Smooth muscle cell (in vitro differentiated cells): ENCODE data around the gene NSUN6. TPM values are rescaled to one million over a fixed set of nuclear protein-coding genes. Genes with fewer than 3 reads are reported as not detected.

Source experiments
- DNase-seq: peaks from one replicate; lab custom pipeline; 2025; ENCODE audit not compliant: unreplicated experiment; lab: John Stamatoyannopoulos, UW
- H2AFZ ChIP-seq: fragments of 200-600 bp; sonication (generic); 2 replicates; pipeline ENCODE4 v1.6.0; 2016; ENCODE audit warnings: antibody characterized with exemption, low read depth, mild to moderate bottlenecking
- H3F3A ChIP-seq: fragments of 200-600 bp; sonication (generic); 2 replicates; pipeline ENCODE4 v1.6.0; 2017; ENCODE audit warnings: antibody characterized with exemption, low read depth
- H3K27ac ChIP-seq: fragments of 200-600 bp; sonication (generic); 2 replicates; pipeline ENCODE4 v1.5.1; 2016; ENCODE audit warnings: low read depth, mild to moderate bottlenecking
- H3K27me3 ChIP-seq: fragments of 200-600 bp; sonication (generic); 2 replicates; pipeline ENCODE4 v1.6.1; 2016; ENCODE audit warnings: low read depth, mild to moderate bottlenecking
- H3K36me3 ChIP-seq: fragments of 200-600 bp; sonication (generic); 2 replicates; pipeline ENCODE4 v1.5.1; 2016; ENCODE audit warnings: low read depth
- H3K4me1 ChIP-seq: fragments of 200-600 bp; sonication (generic); 2 replicates; pipeline ENCODE4 v1.5.1; 2016; ENCODE audit warnings: low read depth
- H3K4me2 ChIP-seq: fragments of 200-600 bp; sonication (generic); 2 replicates; pipeline ENCODE4 v1.6.0; 2016; ENCODE audit warnings: mild to moderate bottlenecking
- H3K4me3 ChIP-seq: fragments of 200-600 bp; sonication (generic); 2 replicates; pipeline ENCODE4 v1.5.1; 2016; ENCODE audit warnings: mild to moderate bottlenecking
- H3K79me2 ChIP-seq: fragments of 200-600 bp; sonication (generic); 2 replicates; pipeline ENCODE4 v1.6.0; 2016; ENCODE audit warnings: low read depth, mild to moderate bottlenecking
- H3K9ac ChIP-seq: fragments of 200-600 bp; sonication (generic); 2 replicates; pipeline ENCODE4 v1.6.0; 2016; ENCODE audit warnings: low read depth
- H3K9me3 ChIP-seq: fragments of 200-600 bp; sonication (generic); replicated peaks from 2 replicates; pipeline ENCODE4 v1.5.1; 2016; ENCODE audit warnings: low read depth
- H4K20me1 ChIP-seq: fragments of 200-600 bp; sonication (generic); 2 replicates; pipeline ENCODE4 v1.6.0; 2016; ENCODE audit warnings: low read depth
- CTCF ChIP-seq: fragments of 200-600 bp; sonication (generic); IDR thresholded peaks from 2 replicates; pipeline ENCODE4 v1.5.1; 2017; ENCODE audit warnings: borderline replicate concordance, mild to moderate bottlenecking, antibody characterized with exemption; ENCODE audit not compliant: insufficient read depth, poor library complexity, severe bottlenecking
- WGBS: methylation state at CpG from one replicate; pipeline ENCODE4 v1.1.7; 2016; ENCODE audit warnings: low lambda C conversion rate; 5-methylcytosine and 5-hydroxymethylcytosine counted together
- polyA plus RNA-seq: library from polyadenylated mRNA; unstranded; fragments of >200 nt; fragmentation: Nextera tagmentation; extraction: Ambion mirVana; gene quantifications from 2 replicates; pipeline ENCODE4 v1.2.1, GENCODE V29; 2016
- total RNA-seq: library from RNA; depleted of rRNA; stranded (reverse); fragments of >200 nt; gene quantifications from 2 replicates; pipeline ENCODE4 v1.2.3, GENCODE V29; 2014

Gene NSUN6
- total and polyA plus RNA-seq, 2 experiments from 2014 or later = 6.1 to 7.2 TPM

GRCh38 chr10:18567343-18567856 lies 84.0 kb downstream of the NSUN6 start:
- Histone ChIP-seq H3K9me3 (peaks cover 6% of the 10 kb centered on the region), H3K4me2 (no peak overlapping the region), H3K4me1 (no peaks in the 10 kb centered on the region), H3K27ac (no peak overlapping the region), H2AFZ (no peak overlapping the region), H3K4me3 (no peak overlapping the region), H3K36me3 (no peaks in the 10 kb centered on the region), H3K9ac (no peak overlapping the region), H3F3A (no peaks in the 10 kb centered on the region), H4K20me1 (no peaks in the 10 kb centered on the region), H3K79me2 (no peaks in the 10 kb centered on the region), H3K27me3 (no peaks in the 10 kb centered on the region)
- DNase-seq = no peak
- 97% methylated on average over 3 of the region's 3 CpGs for WGBS
- no peak for TF ChIP-seq CTCF

DNA sequence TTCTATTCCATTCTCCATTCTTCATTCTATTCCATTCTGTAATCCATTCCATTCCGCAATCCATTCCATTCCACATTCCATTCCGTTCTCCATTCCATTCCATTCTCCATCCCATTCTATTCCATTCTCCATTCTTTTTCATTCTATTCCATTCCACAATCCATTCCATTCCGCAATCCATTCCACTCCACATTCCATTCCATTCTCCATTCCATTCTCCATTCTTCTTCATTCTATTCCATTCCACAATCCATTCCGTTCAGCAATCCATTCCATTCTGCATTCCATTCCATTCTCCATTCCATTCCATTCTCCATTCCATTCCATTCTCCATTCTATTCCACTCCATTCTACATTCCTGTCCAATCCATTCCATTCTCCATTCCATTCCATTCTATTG lies 85.2 kb downstream of the NSUN6 start:
- H3K9ac ChIP-seq = no peak overlapping the region
- no peak for TF ChIP-seq CTCF
- H4K20me1 ChIP-seq = no peaks in the 10 kb centered on the region
- H3K4me2 ChIP-seq = no peak overlapping the region
- WGBS = 99% methylated on average over 4 of the region's 4 CpGs
- H3K4me1 ChIP-seq = no peaks in the 10 kb centered on the region
- no peak overlapping the region for H3K27ac ChIP-seq
- no peaks in the 10 kb centered on the region for H3K36me3 ChIP-seq
- H3K4me3 ChIP-seq = no peak overlapping the region
- H3K27me3 ChIP-seq = no peaks in the 10 kb centered on the region
- no peaks in the 10 kb centered on the region for H3K79me2 ChIP-seq
- H3K9me3 ChIP-seq = peaks cover 6% of the 10 kb centered on the region
- no peak overlapping the region for H2AFZ ChIP-seq
- DNase-seq = no peak
- H3F3A ChIP-seq = no peaks in the 10 kb centered on the region

GRCh38 chr10:18565006-18565405 lies 86.4 kb downstream of the NSUN6 start:
- H2AFZ ChIP-seq = no peak overlapping the region
- no peak overlapping the region for H3K4me2 ChIP-seq
- no peaks in the 10 kb centered on the region for H3K27me3 ChIP-seq
- 95% methylated on average over 5 of the region's 5 CpGs for WGBS
- H3K9me3 ChIP-seq = peaks cover 6% of the 10 kb centered on the region
- DNase-seq = no peak
- H4K20me1 ChIP-seq = no peaks in the 10 kb centered on the region
- TF ChIP-seq CTCF = no peak
- no peak overlapping the region for H3K27ac ChIP-seq
- H3K9ac ChIP-seq = no peak overlapping the region
- H3K79me2 ChIP-seq = no peaks in the 10 kb centered on the region
- H3K4me3 ChIP-seq = no peak overlapping the region
- H3F3A ChIP-seq = no peaks in the 10 kb centered on the region
- H3K4me1 ChIP-seq = no peaks in the 10 kb centered on the region
- H3K36me3 ChIP-seq = no peaks in the 10 kb centered on the region

DNA sequence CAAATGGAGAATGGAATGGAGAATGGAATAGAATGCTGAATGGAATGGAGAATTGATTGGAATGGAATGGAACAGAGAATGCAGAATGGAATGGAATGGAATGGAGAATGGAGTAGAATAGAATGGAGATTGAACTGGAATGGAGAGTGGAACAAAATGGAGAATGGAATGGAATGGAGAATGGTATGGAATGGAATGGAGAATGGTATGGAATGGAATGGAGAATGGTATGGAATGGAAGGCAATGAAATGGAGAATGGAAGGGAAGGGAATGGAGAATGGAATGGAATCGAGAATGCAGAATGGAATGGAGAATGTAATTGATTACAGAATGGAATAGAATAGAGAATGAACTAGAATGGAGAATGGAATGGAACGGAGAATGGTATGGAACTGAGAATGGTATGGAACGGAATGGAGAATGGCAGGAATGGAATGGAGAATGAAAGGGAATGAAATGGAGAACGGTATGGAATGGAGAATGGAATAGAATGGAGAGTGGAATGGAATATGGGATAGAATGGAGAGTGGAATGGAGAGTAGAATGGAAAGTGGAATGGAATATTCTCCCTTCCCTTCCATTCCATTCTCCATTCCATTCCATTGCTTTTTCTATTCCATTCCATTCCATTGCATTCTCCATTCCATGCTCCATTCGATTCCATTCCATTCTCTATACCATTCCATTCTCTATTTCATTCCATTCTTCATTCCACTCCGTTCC lies 88.2 kb downstream of the NSUN6 start:
- H3K4me3 ChIP-seq = no peak overlapping the region
- no peak overlapping the region for H2AFZ ChIP-seq
- H3K9me3 ChIP-seq = peaks cover 1% of the 10 kb centered on the region
- no peaks in the 10 kb centered on the region for H3F3A ChIP-seq
- WGBS = 98% methylated on average over 6 of the region's 6 CpGs
- no peak for TF ChIP-seq CTCF
- no peaks in the 10 kb centered on the region for H3K27me3 ChIP-seq
- no peaks in the 10 kb centered on the region for H4K20me1 ChIP-seq
- H3K4me1 ChIP-seq = no peaks in the 10 kb centered on the region
- H3K79me2 ChIP-seq = no peaks in the 10 kb centered on the region
- H3K9ac ChIP-seq = no peak overlapping the region
- no peak overlapping the region for H3K27ac ChIP-seq
- no peak for DNase-seq
- no peaks in the 10 kb centered on the region for H3K36me3 ChIP-seq
- H3K4me2 ChIP-seq = no peak overlapping the region
